ENCODE measurements around the gene HYAL2. TPM values are rescaled to one million over a fixed set of nuclear protein-coding genes. Genes with fewer than 3 reads are reported as not detected.
A peak's percentile ranks its signal among the peaks of the same experiment; 100 is the strongest.

Gene HYAL2
- total RNA-seq, 1 donor from 2014 or later: 4.2 TPM

- no peak for DNase-seq
- Mint-ChIP-seq H3K4me1 (peaks cover 31% of the 10 kb centered on the region), H3K9me3 (no peaks in the 10 kb centered on the region), H3K36me3 (ENCODE audit: low read depth) (peaks cover 34% of the 10 kb centered on the region), H3K27me3 (no peaks in the 10 kb centered on the region), H3K4me3 (peak overlapping the region; percentile 7), H3K27ac (no peak overlapping the region)
- ChIA-PET CTCF (interaction anchor here (2.2 kb wide), 1 partner anchor 12 kb away, joined by 9 read pairs; no protein-coding TSS in a partner anchor), POLR2A (interaction anchor here (9.7 kb wide), 1 partner anchor 13 kb away, joined by 167 read pairs; the partner anchor contains the start of gene RASSF1)
- no peak for ATAC-seq (ENCODE audit: low read depth)
- intact Hi-C loops (cut with micrococcal nuclease): no loop called here
- TF ChIP-seq CTCF (IDR thresholded peaks at IDR 0.05): no peak
These were observed 2.6 kb upstream of the HYAL2 start for GRCh38 chr3:50325113-50325480.

DNA sequence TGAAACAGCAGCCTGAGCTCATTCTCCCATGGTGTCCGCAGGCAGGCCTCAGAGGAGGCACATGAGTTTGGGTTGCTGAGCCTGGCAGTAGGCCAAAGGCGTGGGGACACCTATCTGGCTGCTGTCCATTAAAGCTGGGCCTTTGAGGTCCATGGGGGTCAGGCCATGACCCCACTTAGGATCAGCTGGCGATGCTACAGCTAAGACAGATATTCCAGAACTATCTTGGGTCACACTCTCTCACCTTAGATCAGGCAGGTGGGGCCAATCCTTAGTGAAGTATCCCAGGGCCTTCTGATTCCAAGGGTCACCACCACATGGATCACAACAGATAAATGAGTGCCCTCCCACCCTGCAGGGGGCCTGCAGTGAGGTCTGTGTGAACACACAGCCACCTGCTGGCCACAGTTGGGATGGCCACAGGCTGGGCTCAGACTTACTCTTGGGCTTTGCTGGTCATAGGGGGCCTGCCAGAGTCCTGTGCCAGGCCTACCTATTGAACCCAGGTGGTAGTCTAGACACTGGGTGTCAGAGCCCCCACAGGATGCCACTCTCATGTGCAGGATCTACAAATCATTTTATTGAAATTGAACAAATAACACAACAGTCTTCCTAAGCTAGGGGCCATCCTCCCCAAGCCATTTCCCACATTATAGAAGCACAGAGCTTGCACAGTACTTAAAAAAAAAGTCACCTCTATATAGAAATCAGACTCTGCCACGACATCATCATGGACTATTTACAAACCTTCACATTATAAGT lies 2.0 kb upstream of the HYAL2 start:
- no peak for TF ChIP-seq CTCF (IDR thresholded peaks at IDR 0.05)
- H3K9me3 Mint-ChIP-seq: no peaks in the 10 kb centered on the region
- DNase-seq: peak; percentile 58
- intact Hi-C loops (cut with micrococcal nuclease): loop anchor here (1.0 to 5.0 kb wide), 4 partner anchors 50 to 1607 kb away; partner anchors contain the start of gene IP6K2
- ChIA-PET CTCF (interaction anchor here (0.8 to 2.2 kb wide), 6 partner anchors 12 to 130 kb away, joined by 3 to 9 read pairs (median 4); partner anchors contain the start of genes HYAL3 and NAA80), POLR2A (interaction anchor here (0.9 to 9.7 kb wide), 3 partner anchors 10 to 25 kb away, joined by 4 to 167 read pairs (median 9); partner anchors contain the start of genes HYAL3, NAA80 and RASSF1)
- H3K27ac Mint-ChIP-seq: no peak overlapping the region
- peaks cover 36% of the 10 kb centered on the region for H3K4me1 Mint-ChIP-seq
- H3K36me3 Mint-ChIP-seq (ENCODE audit: low read depth): peaks cover 30% of the 10 kb centered on the region
- H3K4me3 Mint-ChIP-seq: peak overlapping the region; percentile 28
- ATAC-seq (ENCODE audit: low read depth): peak; percentile 27
- no peaks in the 10 kb centered on the region for H3K27me3 Mint-ChIP-seq

- no peak for ATAC-seq (ENCODE audit: low read depth)
- no peak for DNase-seq
- Mint-ChIP-seq H3K4me1 (peaks cover 41% of the 10 kb centered on the region), H3K4me3 (no peak overlapping the region), H3K36me3 (ENCODE audit: low read depth) (peaks cover 26% of the 10 kb centered on the region), H3K9me3 (no peaks in the 10 kb centered on the region), H3K27me3 (no peaks in the 10 kb centered on the region), H3K27ac (peak overlapping the region; percentile 7)
- no peak for TF ChIP-seq CTCF (IDR thresholded peaks at IDR 0.05)
- POLR2A ChIA-PET: interaction anchor here (0.9 to 9.7 kb wide), 3 partner anchors 11 to 24 kb away, joined by 4 to 167 read pairs (median 9); partner anchors contain the start of genes HYAL3, NAA80 and RASSF1
- CTCF ChIA-PET: interaction anchor here (0.8 to 2.5 kb wide), 8 partner anchors 8 to 130 kb away, joined by 3 to 9 read pairs (median 4); partner anchors contain the start of genes HYAL3 and NAA80
- intact Hi-C loops (cut with micrococcal nuclease): loop anchor here (1.0 to 5.0 kb wide), 4 partner anchors 49 to 1606 kb away; partner anchors contain the start of gene IP6K2
These were observed 1.2 kb upstream of the HYAL2 start for GRCh38 chr3:50323614-50324199.

- H3K4me1 Mint-ChIP-seq: peaks cover 41% of the 10 kb centered on the region
- H3K9me3 Mint-ChIP-seq: no peaks in the 10 kb centered on the region
- no peak for ATAC-seq (ENCODE audit: low read depth)
- ChIA-PET POLR2A (interaction anchor here (1.6 to 9.7 kb wide), 3 partner anchors 15 to 25 kb away, joined by 9 to 167 read pairs (median 20); partner anchors contain the start of genes HYAL3, NAA80 and RASSF1), CTCF (interaction anchor here (1.0 to 2.5 kb wide), 3 partner anchors 9 to 24 kb away, joined by 3 to 9 read pairs (median 8); partner anchors contain the start of genes HYAL3 and NAA80)
- peaks cover 22% of the 10 kb centered on the region for H3K36me3 Mint-ChIP-seq (ENCODE audit: low read depth)
- H3K27ac Mint-ChIP-seq: peak overlapping the region; percentile 7
- DNase-seq: no peak
- no peak for TF ChIP-seq CTCF (IDR thresholded peaks at IDR 0.05)
- intact Hi-C loops (cut with micrococcal nuclease): loop anchor here (5.0 kb wide), 1 partner anchor 1606 kb away; the partner anchor contains the start of gene IP6K2
- H3K27me3 Mint-ChIP-seq: no peaks in the 10 kb centered on the region
- no peak overlapping the region for H3K4me3 Mint-ChIP-seq
These were observed 601 bp upstream of the HYAL2 start for GRCh38 chr3:50323092-50323600.
